Measurements from ENCODE around the gene COL8A1.

Gene COL8A1

GRCh38 chr3:99845999-99846398 is 207.6 kb downstream of the COL8A1 start:
- no peak for DNase-seq (ENCODE audit: low read depth)

- DNase-seq (ENCODE audit: low read depth), result no peak
Observed at GRCh38 chr3:99846477-99847160, 208.2 kb downstream of the COL8A1 start.

GRCh38 chr3:99848433-99848832 is 210.0 kb downstream of the COL8A1 start:
- no peak for DNase-seq (ENCODE audit: low read depth)
